Stimulated activated CD8-positive, alpha-beta memory T cell treated with anti-CD3 and anti-CD28 coated beads, Interleukin-4, amount 100 ng/mL, for 4 hours (primary cell): Measurements from ENCODE around the gene CDH24.
"Not testable (repeated sequence)": the region's sequence is repeated elsewhere in the genome, so short reads cannot be mapped to it uniquely, and the experiment has no call there.

Experiments
- DNase-seq, 2 donors: peaks; one replicate each; pipeline ENCODE4 v3.0.0-alpha.2; 2020; ENCODE audit warnings: low read depth in 2 of 2, low spot score in 1 of 2

The CDH24 gene

DNA sequence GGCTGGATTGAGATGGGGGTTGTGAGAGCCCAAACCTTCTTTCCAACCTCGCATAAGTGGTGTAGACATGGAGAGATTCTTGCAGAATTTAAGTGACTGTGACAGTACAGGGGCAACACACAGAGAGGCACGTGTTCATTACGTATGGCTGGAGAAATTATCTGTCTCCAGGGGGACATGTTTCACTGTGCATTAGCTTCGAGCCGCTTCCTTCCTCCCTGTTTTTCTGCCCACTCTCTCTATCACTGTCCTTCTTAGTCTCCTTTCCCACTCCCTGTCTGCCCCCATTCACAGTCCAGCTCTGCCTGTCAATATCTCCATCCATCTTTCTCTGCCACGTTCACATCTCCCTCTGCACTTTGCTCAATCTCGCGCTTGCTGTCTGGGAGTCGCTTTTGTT, 35.9 kb downstream of the CDH24 start:
- DNase-seq = no peak

DNA sequence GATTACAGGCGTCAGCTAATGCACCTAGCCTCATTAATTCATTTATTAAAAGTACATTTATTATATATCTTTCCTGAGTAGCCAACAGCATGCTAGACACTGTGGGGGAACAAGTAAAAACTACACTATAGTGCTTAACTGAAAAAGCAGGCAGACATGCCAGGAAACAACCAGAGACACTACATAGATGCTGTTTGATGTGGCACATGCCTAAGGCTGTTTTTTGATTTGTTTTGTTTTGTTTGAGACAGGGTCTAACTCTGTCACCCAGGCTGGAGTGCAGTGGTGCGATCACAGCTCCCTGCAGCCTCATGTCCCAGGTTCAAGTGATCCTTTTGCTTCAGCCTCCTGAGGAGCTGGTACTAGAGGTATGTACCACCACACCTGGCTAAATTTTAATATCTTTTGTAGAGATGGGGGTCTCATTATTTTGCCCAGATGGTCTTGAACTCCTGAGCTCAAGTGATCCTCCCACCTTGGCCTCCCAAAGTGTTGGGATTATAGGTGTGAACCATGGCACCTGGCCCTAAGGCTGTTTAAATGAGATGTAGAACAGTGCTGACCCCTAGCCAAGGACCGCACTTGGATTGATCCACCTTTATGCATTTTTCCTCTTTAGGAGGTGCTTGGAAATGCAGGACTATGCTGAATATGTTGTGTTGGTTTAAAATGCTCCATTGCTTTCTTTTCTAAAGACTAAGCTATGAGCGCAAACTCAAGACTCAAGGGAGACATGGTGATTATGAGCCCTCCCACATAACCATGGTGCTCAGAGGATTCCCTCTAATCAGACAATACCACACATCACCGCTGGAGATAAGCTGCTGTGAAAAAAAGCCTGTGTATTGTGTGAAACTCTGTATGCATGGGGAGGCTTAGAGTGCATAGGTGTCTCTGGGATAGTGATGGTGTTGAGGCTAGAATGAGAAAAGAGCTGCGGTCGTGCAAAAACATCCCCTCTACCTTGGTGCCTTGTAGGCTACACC, 36.9 kb downstream of the CDH24 start:
- DNase-seq = no peak

GRCh38 chr14:23018107-23018506, 39.2 kb downstream of the CDH24 start:
- DNase-seq = no peak

- no peak for DNase-seq
Measured at GRCh38 chr14:23017091-23017490, 40.2 kb downstream of the CDH24 start.

DNA sequence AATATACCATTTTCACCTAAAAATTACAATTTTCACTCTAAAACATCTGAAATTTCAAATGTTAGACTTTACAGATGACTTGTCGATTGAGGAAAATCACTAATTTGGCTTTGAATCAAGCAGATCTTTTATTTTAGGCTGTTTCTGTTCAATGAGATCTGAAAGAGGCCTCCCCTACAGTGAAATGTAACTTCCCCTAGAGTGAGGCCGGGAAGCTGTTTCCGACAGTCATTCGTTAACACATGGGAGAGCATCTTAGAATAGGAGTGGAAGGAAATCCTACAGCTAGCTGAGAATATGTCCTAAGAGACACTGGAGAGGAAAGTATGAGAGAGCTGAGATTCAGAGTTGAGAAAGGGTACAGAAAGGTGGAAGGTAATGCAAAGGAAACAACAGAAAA, 41.7 kb downstream of the CDH24 start:
- DNase-seq = no peak

DNA sequence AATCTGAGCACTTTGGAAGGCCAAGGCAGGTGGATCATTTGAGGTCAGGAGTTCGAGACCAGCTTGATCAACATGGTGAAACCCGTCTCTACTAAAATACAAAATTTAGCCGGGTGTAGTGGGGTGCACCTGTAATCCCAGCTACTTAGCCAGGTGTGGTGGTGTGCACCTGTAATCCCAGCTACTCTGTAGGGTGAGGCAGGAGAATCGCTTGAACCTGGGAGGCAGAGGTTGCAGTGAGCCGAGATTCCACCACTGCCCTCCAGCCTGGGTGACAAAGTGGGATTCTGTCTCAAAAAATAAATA, 43.6 kb downstream of the CDH24 start:
- not testable (repeated sequence) for DNase-seq

GRCh38 chr14:23013054-23013748, 44.1 kb downstream of the CDH24 start:
- DNase-seq = no peak

- DNase-seq = peak; percentile 49 to 68
Measured at GRCh38 chr14:23009939-23010726, 47.2 kb downstream of the CDH24 start, which contains the start of gene C14orf93. C14orf93 (minus strand) TSS chr14:23010143; CDS start chr14:22999023, 11,120 bp downstream.

DNA sequence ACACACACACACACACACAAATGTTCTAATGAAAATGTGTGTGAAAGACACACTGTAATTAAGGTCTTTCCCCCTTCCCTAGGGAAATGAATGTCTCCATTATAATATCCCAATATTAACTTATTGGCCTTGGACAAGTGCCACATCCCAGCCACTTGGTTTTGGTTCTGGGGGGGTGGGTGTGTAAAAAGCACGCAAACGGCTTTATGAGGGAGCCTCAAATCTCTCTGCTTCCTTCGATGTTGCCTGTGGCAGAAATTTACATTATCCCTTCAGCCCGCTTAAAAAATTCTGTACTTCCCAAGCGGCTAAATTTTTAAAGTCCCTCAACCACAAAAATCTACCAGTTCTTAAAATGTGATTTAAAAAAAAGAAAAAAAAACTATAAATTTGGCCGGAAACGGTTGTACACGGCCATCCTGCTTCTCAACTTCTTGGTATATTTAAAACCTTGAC, 47.8 kb downstream of the CDH24 start:
- no peak for DNase-seq

DNA sequence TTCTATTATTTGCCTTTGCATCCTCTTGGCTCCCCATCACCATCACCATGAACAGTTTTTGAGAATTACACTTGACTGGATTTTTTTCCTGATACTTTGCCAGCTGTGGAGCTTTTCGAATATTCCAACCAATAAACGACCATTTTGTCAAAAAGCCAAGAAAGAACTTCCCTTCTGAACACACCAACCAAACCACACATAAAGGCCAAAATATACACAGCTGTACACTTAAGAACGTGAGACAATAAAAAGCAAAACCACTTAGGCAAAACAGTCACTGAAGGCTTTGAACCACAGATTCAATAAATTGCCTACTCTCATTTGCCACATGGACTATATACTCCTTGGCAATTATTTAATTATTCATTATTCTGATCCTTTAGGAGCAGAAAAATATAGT, 48.5 kb downstream of the CDH24 start:
- no peak for DNase-seq

- DNase-seq = peak; percentile 89 to 95
Measured at GRCh38 chr14:23006544-23007419, 50.5 kb downstream of the CDH24 start.

- no peak for DNase-seq
Measured at GRCh38 chr14:23006188-23006534, 51.2 kb downstream of the CDH24 start.

DNA sequence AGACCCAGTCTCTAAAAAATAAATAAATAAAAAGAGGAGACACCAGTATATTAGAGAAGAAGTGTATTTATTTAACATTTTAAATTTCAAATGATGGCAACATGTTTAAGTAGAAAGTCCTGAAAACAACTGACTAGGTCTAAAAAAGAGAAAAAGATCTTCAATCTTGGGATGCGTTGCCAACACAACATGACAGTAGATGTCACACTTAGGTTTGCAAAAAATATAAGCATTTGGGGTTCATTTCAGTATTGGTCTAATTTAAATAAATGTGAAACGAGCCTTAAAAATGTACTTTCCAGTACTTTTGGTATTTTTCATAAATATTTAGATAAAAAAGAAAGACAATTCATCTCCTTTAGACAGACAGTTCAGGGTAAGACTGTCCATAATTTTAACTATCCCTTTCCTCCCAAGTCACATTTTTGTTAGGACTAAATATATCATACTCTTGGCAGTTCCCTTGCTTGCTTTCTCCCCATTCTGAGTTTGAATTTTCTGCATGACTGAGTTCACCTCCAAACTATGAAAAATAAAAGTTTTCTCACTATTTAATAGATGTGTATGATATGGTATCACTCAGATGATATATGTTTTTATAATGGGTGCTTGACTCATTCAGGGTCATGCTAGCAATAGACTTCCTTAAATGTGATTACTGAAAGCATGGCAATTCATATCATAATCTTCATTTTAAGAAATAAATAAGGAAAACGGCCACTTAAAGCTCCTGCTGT, 51.7 kb downstream of the CDH24 start:
- DNase-seq = no peak

GRCh38 chr14:23004274-23004673, 53.0 kb downstream of the CDH24 start:
- not testable (repeated sequence) for DNase-seq

DNA sequence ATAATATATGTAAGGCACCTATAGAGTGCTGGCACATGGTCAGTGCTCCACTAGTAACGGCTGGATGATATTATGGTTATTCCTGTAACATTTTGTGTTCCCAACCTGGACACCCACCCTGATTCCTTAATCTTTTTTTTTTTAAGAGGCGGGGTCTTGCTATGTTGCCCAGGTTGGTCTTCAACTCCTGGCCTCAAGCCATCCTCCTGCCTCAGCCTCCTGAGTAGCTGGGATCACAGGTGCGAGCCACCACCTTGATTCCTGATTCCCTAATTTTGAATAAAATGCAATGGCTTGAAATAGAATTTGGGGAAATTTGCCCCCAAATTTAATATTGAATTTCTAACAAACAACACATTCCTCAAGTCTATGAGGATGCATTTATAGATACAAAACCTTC, 54.7 kb downstream of the CDH24 start:
- no peak for DNase-seq

DNA sequence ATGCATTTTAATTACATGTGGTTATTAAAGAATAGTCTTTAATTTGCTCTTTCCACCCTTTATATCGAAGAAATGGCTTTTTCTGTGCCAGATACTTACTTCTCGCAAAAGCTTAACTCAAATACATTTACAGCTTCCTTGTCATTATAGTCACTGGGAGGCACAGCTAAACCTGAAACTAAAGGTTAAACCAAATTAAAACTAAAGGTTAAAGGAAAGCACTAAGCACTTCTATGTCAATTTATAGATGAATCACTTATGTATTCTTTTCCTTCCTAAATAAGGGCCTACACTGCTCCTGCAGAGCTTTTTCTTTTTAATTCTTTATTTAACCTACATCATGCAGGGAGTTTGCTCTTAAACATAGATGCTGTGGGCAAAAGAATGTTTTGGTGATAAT, 56.5 kb downstream of the CDH24 start:
- DNase-seq = no peak

DNA sequence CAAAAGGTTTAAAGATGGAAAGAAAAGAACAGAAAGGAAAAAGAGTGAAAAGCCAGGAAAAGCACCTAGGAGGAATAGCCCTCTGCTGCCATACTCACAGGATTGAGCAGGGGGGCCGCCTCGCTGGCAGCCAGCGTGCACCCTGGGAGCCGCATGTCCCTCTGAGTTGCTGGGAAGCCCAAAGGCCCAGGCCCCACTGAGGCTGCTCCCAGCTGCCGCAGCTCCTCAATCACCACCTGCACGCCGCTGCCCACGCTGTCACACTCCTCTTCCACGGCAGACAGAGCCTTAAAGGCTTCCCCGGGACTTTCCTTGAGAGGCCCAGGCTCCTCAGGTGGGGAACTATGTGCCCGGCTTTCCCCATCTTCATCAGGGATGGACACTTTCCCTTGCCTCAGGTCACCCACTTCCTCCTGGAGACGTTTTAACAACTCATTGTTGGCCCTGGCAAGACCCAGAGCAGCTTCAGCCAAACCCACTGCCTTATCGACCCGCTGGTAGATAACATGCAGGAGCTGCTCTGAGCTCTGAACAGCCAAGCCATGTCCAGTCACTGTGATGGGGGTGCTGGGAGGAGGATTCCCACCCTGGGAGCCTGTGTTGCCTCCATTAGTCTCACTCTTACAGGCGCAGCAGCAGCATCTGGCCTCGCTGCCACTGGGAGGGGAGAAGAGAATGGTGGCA, 58.8 kb downstream of the CDH24 start:
- DNase-seq = no peak

DNA sequence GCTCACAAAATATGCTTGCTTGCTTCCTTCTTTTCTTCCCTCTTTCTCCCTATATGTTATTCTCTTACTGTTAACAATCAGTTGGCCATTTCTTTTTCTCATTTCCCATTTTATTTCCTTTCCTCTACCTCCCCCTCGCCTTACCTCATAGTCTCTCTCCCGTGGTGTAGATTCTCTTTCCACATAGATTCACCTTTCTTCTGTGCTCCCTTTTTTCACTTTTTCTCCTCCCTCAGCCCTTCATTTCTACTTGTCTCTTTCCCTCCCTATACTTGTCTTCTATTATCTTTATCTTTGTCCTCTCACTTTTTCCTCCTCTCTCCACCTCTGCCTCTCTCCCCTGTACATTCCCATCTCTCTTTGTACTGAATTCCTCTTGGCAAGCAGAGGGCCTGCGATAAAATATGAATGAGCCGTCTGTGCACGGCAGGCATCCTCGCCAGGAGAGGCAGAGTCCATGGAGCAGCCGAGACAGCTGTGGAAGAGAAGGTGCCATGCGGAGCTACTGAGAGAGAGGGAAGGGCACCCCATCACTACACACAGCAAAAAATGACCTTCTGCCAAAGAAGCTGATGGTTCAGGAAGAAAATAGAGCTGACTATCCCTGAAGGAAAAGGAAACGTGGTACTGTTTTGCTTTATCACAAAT, 59.5 kb downstream of the CDH24 start:
- DNase-seq = no peak
